ENCODE results near the gene EIF5A.

DNA sequence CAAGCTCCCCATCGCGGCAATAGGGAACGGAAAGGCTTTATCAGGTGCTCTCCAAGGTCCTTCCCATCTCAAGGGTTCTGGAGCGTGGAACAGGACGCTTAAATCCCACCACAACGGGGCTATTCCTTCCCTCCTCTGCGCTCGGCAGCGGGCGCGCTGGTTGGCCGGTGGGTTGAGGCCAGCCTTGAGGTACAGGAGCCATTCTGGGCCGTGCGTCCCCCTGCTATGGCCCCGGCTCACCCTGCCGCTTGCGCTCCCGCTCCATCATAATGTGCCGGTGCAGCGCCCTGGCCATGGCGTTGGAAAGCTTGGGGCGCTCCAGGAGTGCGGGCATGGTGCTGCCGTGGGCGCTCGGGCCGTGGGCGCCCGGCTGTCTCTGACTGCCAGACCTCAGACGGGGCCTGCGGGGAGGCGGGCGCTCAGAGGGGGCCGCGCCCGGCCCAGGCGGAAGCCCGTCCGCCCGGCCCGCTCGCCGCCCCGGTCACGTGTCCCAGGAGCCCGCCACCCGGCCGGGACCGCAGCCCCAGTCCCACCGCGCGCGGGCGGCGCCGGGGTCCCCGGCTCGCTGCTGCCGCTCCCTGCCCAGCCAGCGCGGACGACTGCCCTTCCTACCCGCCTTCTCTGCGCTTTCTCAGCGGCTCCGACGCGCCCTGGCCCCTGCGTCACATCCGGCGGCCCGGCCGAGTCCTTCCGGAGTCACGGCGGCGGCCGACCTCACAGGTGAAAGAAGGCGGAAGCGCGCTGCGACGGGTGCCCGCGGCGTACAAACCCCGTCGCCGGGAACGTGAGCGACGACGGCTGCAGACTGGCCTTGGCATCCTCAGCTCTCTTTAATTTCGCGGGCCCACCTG lies 7.5 kb downstream of the EIF5A start, which contains the start of gene GPS2:
- TF ChIP-seq CTCF (IDR thresholded peaks at IDR 0.05) (no peak), POLR2AphosphoS5 (IDR thresholded peaks at IDR 0.05) (peak; percentile 94 to 99 (median 95))
